PC-3 (cell line): ENCODE results near the gene TPST2. TPM values are rescaled to one million over a fixed set of nuclear protein-coding genes. Genes with fewer than 3 reads are reported as not detected.

ENCODE experiments used
- ATAC-seq: fragments of 200-7000 bp; cut with Tn5 transposase; 2 replicates; pipeline ENCODE4 v1.9.1; 2020; ENCODE audit warnings: mild to moderate bottlenecking, moderate library complexity
- BruUV-seq: library from RNA; stranded (reverse); fragments of 400-500 nt; replicated peaks from 2 replicates; lab custom pipeline; 2021; lab: Mats Ljungman, UMichigan
- CTCF ChIA-PET: fragments of 300-600 bp; sonication (Branson Sonifier 250); formaldehyde crosslinking; loops from one replicate; lab custom pipeline; 2022; ENCODE audit warnings: antibody characterized with exemption; lab: Charles Lee
- POLR2A ChIA-PET: fragments of 300-600 bp; sonication (Branson Sonifier 250); formaldehyde crosslinking; loops from one replicate; lab custom pipeline; 2022; ENCODE audit warnings: antibody characterized with exemption; ENCODE audit not compliant: unreplicated experiment; lab: Charles Lee
- DNase-seq: peaks from one replicate; pipeline ENCODE4 v3.0.0-alpha.2; 2015
- H2AFZ ChIP-seq: fragments of 300-600 bp; sonication (generic); 2 replicates; pipeline ENCODE4 v1.6.0; 2016; ENCODE audit warnings: antibody characterized with exemption, low read length
- H3F3A ChIP-seq: fragments of 300-600 bp; sonication (generic); one replicate; pipeline ENCODE4 v1.6.0; 2017; ENCODE audit warnings: antibody characterized with exemption, low read length, control low read depth, mild to moderate bottlenecking; ENCODE audit not compliant: unreplicated experiment
- H3K27ac ChIP-seq: fragments of 300-600 bp; sonication (generic); 2 replicates; pipeline ENCODE4 v1.5.1; 2016; ENCODE audit warnings: mild to moderate bottlenecking, low read length
- H3K27me3 ChIP-seq: fragments of 300-600 bp; sonication (generic); 2 replicates; pipeline ENCODE4 v1.6.1; 2016; ENCODE audit warnings: low read length, mixed read lengths
- H3K36me3 ChIP-seq: fragments of 300-600 bp; sonication (generic); 2 replicates; pipeline ENCODE4 v1.6.1; 2016; ENCODE audit warnings: low read depth, mixed run types, low read length, mixed read lengths
- H3K4me1 ChIP-seq: fragments of 300-600 bp; sonication (generic); 2 replicates; pipeline ENCODE4 v1.5.1; 2016; ENCODE audit warnings: low read length; ENCODE audit not compliant: insufficient read depth
- H3K4me2 ChIP-seq: fragments of 300-600 bp; sonication (generic); 2 replicates; pipeline ENCODE4 v1.6.0; 2016; ENCODE audit warnings: low read length
- H3K4me3 ChIP-seq: fragments of 300-600 bp; sonication (generic); 2 replicates; pipeline ENCODE4 v1.5.1; 2016; ENCODE audit warnings: mild to moderate bottlenecking, low read length, mixed read lengths
- H3K79me2 ChIP-seq: fragments of 300-600 bp; sonication (generic); 2 replicates; pipeline ENCODE4 v1.6.1; 2017; ENCODE audit warnings: low read length, mixed read lengths
- H3K9ac ChIP-seq: fragments of 300-600 bp; sonication (generic); 2 replicates; pipeline ENCODE4 v1.6.0; 2016; ENCODE audit warnings: mild to moderate bottlenecking, low read length
- H3K9me2 ChIP-seq: fragments of 300-600 bp; sonication (generic); replicated peaks from 2 replicates; pipeline ENCODE4 v1.6.1; 2016; ENCODE audit warnings: mixed run types, low read length, mixed read lengths
- H3K9me3 ChIP-seq: fragments of 300-600 bp; sonication (generic); 2 replicates; pipeline ENCODE4 v1.6.1; 2016; ENCODE audit warnings: low read length, mixed read lengths
- H4K20me1 ChIP-seq: fragments of 300-600 bp; sonication (generic); 2 replicates; pipeline ENCODE4 v1.6.1; 2016; ENCODE audit warnings: low read length, mixed read lengths
- EZH2 ChIP-seq: fragments of 300-600 bp; sonication (generic); IDR thresholded peaks from one replicate; pipeline ENCODE4 v1.6.1; 2017; ENCODE audit warnings: antibody characterized with exemption, mild to moderate bottlenecking, low read length; ENCODE audit not compliant: unreplicated experiment
- EZH2phosphoT487 ChIP-seq: fragments of 300-600 bp; sonication (generic); IDR thresholded peaks from 2 replicates; pipeline ENCODE4 v1.6.1; 2018; ENCODE audit warnings: mild to moderate bottlenecking, antibody characterized with exemption, low read length, borderline replicate concordance
- intact Hi-C: fragments of 100-400 bp; cut with micrococcal nuclease; formaldehyde crosslinking; loops from 2 replicates; pipeline ENCODE4 v1.9.0; 2023
- total RNA-seq: library from RNA; depleted of rRNA; stranded (reverse); fragments of >200 nt; gene quantifications from 2 replicates; pipeline ENCODE4 v1.2.3, GENCODE V29; 2014
- TF ChIP-seq, protein P1 (sequence below): fragments of 300-600 bp; sonication (generic); conservative IDR thresholded peaks from 2 replicates; pipeline ENCODE4 v1.5.1; 2017; ENCODE audit warnings: antibody characterized with exemption, low read depth, mild to moderate bottlenecking, low read length

The TPST2 gene
- total RNA-seq, 1 experiment from 2014 or later: 8.1 TPM

DNA sequence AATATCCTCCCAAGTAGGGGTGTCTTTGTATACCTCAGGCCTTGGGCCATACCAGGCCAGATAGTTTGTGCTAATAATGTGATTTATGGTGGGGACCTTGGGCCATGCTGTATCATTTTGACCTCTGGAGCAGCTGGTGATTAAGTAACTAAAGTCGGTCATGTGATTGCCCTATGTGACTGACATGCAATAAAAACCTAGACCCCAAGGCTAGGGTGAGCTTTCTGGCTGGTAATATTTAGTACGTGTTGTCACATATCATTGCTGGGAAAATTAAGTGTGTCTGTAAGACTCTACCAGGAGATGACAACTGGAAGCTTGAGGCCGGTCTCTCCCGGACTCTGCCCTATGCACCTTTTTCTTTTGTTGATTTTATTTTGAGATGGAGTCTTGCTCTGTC, 65.1 kb downstream of the TPST2 start:
- Histone ChIP-seq H4K20me1 (no peaks in the 10 kb centered on the region), H3K4me3 (no peak overlapping the region), H3K79me2 (no peaks in the 10 kb centered on the region), H2AFZ (no peak overlapping the region), H3K27me3 (no peaks in the 10 kb centered on the region), H3K4me1 (no peaks in the 10 kb centered on the region), H3F3A (no peaks in the 10 kb centered on the region), H3K36me3 (no peaks in the 10 kb centered on the region), H3K9me3 (no peaks in the 10 kb centered on the region), H3K4me2 (no peak overlapping the region), H3K9ac (no peak overlapping the region), H3K9me2 (no peaks in the 10 kb centered on the region), H3K27ac (no peak overlapping the region)
- TF ChIP-seq, protein P1, sequence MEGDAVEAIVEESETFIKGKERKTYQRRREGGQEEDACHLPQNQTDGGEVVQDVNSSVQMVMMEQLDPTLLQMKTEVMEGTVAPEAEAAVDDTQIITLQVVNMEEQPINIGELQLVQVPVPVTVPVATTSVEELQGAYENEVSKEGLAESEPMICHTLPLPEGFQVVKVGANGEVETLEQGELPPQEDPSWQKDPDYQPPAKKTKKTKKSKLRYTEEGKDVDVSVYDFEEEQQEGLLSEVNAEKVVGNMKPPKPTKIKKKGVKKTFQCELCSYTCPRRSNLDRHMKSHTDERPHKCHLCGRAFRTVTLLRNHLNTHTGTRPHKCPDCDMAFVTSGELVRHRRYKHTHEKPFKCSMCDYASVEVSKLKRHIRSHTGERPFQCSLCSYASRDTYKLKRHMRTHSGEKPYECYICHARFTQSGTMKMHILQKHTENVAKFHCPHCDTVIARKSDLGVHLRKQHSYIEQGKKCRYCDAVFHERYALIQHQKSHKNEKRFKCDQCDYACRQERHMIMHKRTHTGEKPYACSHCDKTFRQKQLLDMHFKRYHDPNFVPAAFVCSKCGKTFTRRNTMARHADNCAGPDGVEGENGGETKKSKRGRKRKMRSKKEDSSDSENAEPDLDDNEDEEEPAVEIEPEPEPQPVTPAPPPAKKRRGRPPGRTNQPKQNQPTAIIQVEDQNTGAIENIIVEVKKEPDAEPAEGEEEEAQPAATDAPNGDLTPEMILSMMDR: no peak
- no peak for TF ChIP-seq EZH2phosphoT487
- no peak for TF ChIP-seq EZH2
- CTCF ChIA-PET: no interaction called here
- DNase-seq (no peak), ATAC-seq (no peak)
- no TSS peak for BruUV-seq
- POLR2A ChIA-PET: no interaction called here
- intact Hi-C loops: no loop called here

DNA sequence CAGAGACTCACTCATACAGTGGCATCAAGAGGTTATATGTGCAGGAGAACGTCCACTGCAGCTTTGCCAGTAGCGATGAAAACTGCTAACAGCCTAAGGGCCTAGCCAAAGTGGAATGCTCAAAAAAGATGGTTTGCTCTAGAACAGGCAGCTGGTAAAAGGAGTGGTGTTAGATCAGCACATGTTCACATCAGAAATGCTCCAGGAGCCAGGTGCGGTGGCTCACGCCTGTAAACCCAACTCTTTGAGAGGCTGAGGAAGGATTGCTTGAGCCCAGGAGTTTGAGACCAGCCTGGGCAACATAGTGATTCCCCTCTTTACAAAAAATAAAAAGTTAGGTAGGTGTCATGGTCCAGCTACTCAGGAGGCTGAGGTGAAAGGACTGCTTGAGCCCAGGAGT, 67.3 kb downstream of the TPST2 start:
- H3K9me2 ChIP-seq: no peaks in the 10 kb centered on the region
- H2AFZ ChIP-seq: no peak overlapping the region
- H3K79me2 ChIP-seq: no peaks in the 10 kb centered on the region
- no peak overlapping the region for H3K9ac ChIP-seq
- H4K20me1 ChIP-seq: no peaks in the 10 kb centered on the region
- no TSS peak for BruUV-seq
- DNase-seq: no peak
- no peaks in the 10 kb centered on the region for H3F3A ChIP-seq
- no peak overlapping the region for H3K4me3 ChIP-seq
- H3K4me2 ChIP-seq: no peak overlapping the region
- H3K36me3 ChIP-seq: no peaks in the 10 kb centered on the region
- H3K4me1 ChIP-seq: no peaks in the 10 kb centered on the region
- H3K9me3 ChIP-seq: no peaks in the 10 kb centered on the region
- intact Hi-C loops: no loop called here
- no peak for ATAC-seq
- H3K27me3 ChIP-seq: no peaks in the 10 kb centered on the region
- CTCF ChIA-PET: no interaction called here
- POLR2A ChIA-PET: no interaction called here
- TF ChIP-seq, protein P1: no peak
- TF ChIP-seq EZH2phosphoT487: no peak
- TF ChIP-seq EZH2: no peak
- H3K27ac ChIP-seq: no peak overlapping the region

DNA sequence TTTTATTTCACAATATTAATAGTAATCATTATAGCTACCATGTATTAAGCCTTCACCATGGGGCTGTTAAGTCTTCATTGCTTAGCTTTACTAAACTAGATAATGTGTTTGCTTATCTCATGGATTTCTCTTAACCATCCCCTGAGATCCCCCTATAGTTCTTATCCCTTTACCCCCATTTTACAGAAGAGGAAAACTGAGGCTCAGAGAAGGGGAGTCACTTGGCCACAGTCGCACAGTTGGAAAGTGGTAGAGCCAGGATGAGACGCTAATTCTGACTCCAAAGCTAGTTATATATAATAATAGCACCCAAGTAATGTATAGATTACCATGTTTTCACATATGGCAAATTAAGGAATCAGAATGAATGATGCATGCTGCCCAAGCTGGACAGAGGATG, 67.9 kb downstream of the TPST2 start:
- H3K9ac ChIP-seq: no peak overlapping the region
- no peaks in the 10 kb centered on the region for H3K27me3 ChIP-seq
- H3K4me1 ChIP-seq: no peaks in the 10 kb centered on the region
- BruUV-seq: no TSS peak
- H3K79me2 ChIP-seq: no peaks in the 10 kb centered on the region
- no peak overlapping the region for H2AFZ ChIP-seq
- H4K20me1 ChIP-seq: no peaks in the 10 kb centered on the region
- ChIA-PET CTCF (no interaction called here), POLR2A (no interaction called here)
- H3K36me3 ChIP-seq: no peaks in the 10 kb centered on the region
- TF ChIP-seq EZH2phosphoT487 (no peak), EZH2 (no peak)
- TF ChIP-seq, protein P1: no peak
- H3K9me3 ChIP-seq: no peaks in the 10 kb centered on the region
- no peaks in the 10 kb centered on the region for H3F3A ChIP-seq
- ATAC-seq (no peak), DNase-seq (no peak)
- no peaks in the 10 kb centered on the region for H3K9me2 ChIP-seq
- intact Hi-C loops: no loop called here
- H3K27ac ChIP-seq: no peak overlapping the region
- H3K4me3 ChIP-seq: no peak overlapping the region
- no peak overlapping the region for H3K4me2 ChIP-seq
